ENCODE measurements around the gene IGSF23. TPM values are rescaled to one million over a fixed set of nuclear protein-coding genes. Genes with fewer than 3 reads are reported as not detected.
A peak's percentile ranks its signal among the peaks of the same experiment; 100 is the strongest.
"Not testable (repeated sequence)": the region's sequence is repeated elsewhere in the genome, so short reads cannot be mapped to it uniquely, and the experiment has no call there.

Gene IGSF23
- total and polyA plus RNA-seq, 8 donors, result 0.73 TPM; not detected in 7

DNA sequence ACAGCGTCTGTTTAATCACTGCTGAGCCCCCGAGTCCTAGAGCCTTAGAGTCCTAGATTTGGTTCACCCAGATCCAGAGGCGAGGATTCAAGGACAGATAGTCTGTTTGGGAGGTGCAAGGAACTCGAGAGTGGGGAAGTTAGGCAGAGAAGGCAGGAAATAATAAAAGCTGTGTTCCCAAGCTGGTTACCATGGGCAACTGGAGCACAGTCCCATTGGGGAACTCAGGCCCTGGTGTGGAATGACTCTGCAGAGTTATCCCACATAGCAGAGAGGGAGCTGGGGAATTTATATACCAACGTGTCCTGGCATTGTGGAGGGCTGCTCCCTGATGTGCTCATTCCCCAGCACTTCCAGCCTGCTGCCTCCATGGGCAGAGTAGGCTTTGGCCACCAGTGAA is 9.7 kb downstream of the IGSF23 start:
- Histone ChIP-seq H3K4me1 (no peaks in the 10 kb centered on the region), H3K4me3 (no peak overlapping the region), H3K9me3 (no peaks in the 10 kb centered on the region), H3K27ac (no peak overlapping the region), H3K27me3 (no peaks in the 10 kb centered on the region), H3K36me3 (no peaks in the 10 kb centered on the region)
- intact Hi-C loops (cut with DNase I; ENCODE audit: low total_unique reads), result no loop called here
- DNase-seq, result peak in 1 of 2 donors; percentile 45
- 67 to 79% (median 73%) methylated on average over 5 of the region's 5 CpGs for WGBS, 5 donors
- TF ChIP-seq, protein P1, sequence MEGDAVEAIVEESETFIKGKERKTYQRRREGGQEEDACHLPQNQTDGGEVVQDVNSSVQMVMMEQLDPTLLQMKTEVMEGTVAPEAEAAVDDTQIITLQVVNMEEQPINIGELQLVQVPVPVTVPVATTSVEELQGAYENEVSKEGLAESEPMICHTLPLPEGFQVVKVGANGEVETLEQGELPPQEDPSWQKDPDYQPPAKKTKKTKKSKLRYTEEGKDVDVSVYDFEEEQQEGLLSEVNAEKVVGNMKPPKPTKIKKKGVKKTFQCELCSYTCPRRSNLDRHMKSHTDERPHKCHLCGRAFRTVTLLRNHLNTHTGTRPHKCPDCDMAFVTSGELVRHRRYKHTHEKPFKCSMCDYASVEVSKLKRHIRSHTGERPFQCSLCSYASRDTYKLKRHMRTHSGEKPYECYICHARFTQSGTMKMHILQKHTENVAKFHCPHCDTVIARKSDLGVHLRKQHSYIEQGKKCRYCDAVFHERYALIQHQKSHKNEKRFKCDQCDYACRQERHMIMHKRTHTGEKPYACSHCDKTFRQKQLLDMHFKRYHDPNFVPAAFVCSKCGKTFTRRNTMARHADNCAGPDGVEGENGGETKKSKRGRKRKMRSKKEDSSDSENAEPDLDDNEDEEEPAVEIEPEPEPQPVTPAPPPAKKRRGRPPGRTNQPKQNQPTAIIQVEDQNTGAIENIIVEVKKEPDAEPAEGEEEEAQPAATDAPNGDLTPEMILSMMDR (IDR thresholded peaks at IDR 0.05), result no peak
- TF ChIP-seq EP300 (IDR thresholded peaks at IDR 0.05) (no peak), POLR2AphosphoS5 (IDR thresholded peaks at IDR 0.05) (no peak), POLR2A (IDR thresholded peaks at IDR 0.05) (no peak)

DNA sequence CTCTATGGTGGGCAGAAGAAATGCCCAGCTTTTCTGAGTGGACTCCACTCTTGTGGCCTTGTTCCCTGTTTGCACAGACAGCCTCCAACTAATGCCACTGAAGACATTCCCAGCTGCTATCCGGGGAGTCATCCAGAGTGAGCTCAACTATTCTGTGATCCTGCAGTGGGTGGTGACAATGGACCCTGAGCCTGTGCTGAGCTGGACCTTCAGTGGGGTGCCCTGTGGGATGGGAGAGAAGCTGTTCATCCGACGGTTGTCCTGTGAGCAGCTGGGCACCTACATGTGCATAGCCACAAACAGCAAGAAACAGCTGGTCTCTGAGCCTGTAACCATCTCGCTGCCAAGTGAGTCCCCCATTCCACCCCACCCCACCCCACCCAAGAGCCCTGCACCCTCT is 10.3 kb downstream of the IGSF23 start:
- WGBS, 5 donors, result 70 to 92% (median 84%) methylated on average over 2 to 4 of the region's 4 CpGs
- H3K4me3 ChIP-seq, result no peak overlapping the region
- H3K9me3 ChIP-seq, result no peaks in the 10 kb centered on the region
- H3K36me3 ChIP-seq, result no peaks in the 10 kb centered on the region
- H3K4me1 ChIP-seq, result no peaks in the 10 kb centered on the region
- intact Hi-C loops (cut with DNase I; ENCODE audit: low total_unique reads), result no loop called here
- no peak for DNase-seq
- no peak for TF ChIP-seq POLR2AphosphoS5 (IDR thresholded peaks at IDR 0.05)
- TF ChIP-seq POLR2A (IDR thresholded peaks at IDR 0.05), result no peak
- TF ChIP-seq, protein P1 (IDR thresholded peaks at IDR 0.05), result no peak
- no peak for TF ChIP-seq EP300 (IDR thresholded peaks at IDR 0.05)
- H3K27ac ChIP-seq, result no peak overlapping the region
- no peaks in the 10 kb centered on the region for H3K27me3 ChIP-seq

GRCh38 chr19:44624840-44625354 is 11.5 kb downstream of the IGSF23 start:
- no peaks in the 10 kb centered on the region for H3K36me3 ChIP-seq
- intact Hi-C loops (cut with DNase I; ENCODE audit: low total_unique reads), result no loop called here
- H3K4me1 ChIP-seq, result no peaks in the 10 kb centered on the region
- 95 to 99% (median 97%) methylated on average over 4 of the region's 4 CpGs for WGBS, 5 donors
- H3K27me3 ChIP-seq, result peaks cover 0 to under 1% (median 0%) of the 10 kb centered on the region in 3 donors
- H3K9me3 ChIP-seq, result no peaks in the 10 kb centered on the region
- H3K27ac ChIP-seq, result no peak overlapping the region
- TF ChIP-seq, protein P1 (IDR thresholded peaks at IDR 0.05), result no peak
- TF ChIP-seq POLR2A (IDR thresholded peaks at IDR 0.05) (no peak), EP300 (IDR thresholded peaks at IDR 0.05) (no peak), POLR2AphosphoS5 (IDR thresholded peaks at IDR 0.05) (no peak)
- no peak for DNase-seq
- no peak overlapping the region for H3K4me3 ChIP-seq

DNA sequence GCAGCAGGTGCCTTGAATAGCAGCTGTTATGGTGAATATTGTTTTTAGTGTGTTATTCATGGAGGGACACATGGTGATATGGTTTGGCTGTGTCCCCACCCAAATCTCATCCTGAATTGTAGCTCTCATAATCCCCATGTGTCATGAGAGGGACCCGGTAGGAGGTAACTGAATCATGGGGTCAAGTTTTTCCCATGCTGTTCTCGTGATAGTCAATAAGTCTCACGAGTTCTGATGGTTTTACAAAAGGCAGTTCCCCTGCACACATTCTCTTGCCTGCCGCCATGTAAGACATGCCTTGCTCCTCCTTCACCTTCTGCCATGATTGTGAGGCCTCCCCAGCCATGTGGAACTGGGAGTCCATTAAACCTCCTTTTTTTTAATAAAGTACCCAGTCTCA is 12.3 kb downstream of the IGSF23 start:
- H3K27me3 ChIP-seq; intact Hi-C loops (cut with DNase I; ENCODE audit: low total_unique reads); H3K4me1 ChIP-seq; H3K27ac ChIP-seq; H3K9me3 ChIP-seq; DNase-seq; H3K36me3 ChIP-seq; H3K4me3 ChIP-seq: not testable (repeated sequence)
- WGBS, 5 donors, result 81 to 91% (median 87%) methylated on average over 4 of the region's 4 CpGs

- intact Hi-C loops (cut with DNase I; ENCODE audit: low total_unique reads), result no loop called here
- Histone ChIP-seq H3K4me3 (no peak overlapping the region), H3K27ac (no peak overlapping the region), H3K4me1 (no peaks in the 10 kb centered on the region), H3K27me3 (peaks cover 0 to 6% (median 0%) of the 10 kb centered on the region in 3 donors), H3K9me3 (no peaks in the 10 kb centered on the region), H3K36me3 (no peaks in the 10 kb centered on the region)
- DNase-seq, result peak in 1 of 2 donors; percentile 36
- WGBS, 5 donors, result 26 to 40% (median 39%) methylated on average over 1 of the region's 1 CpG
- TF ChIP-seq POLR2AphosphoS5 (IDR thresholded peaks at IDR 0.05) (no peak), POLR2A (IDR thresholded peaks at IDR 0.05) (no peak), EP300 (IDR thresholded peaks at IDR 0.05) (no peak)
- TF ChIP-seq, protein P1 (IDR thresholded peaks at IDR 0.05), result no peak
Measured at GRCh38 chr19:44626048-44626624, 12.8 kb downstream of the IGSF23 start.

Data from stomach (tissue), 9 donors.